Superior temporal gyrus (tissue), 1 donor: Measurements from ENCODE around the gene GNAT2.

Experiments used
- DNase-seq: peaks from one replicate; pipeline ENCODE4 v3.0.0-alpha.2; 2016; ENCODE audit errors: extremely low spot score

Gene GNAT2

GRCh38 chr1:109557520-109557919, 61.9 kb downstream of the GNAT2 start:
- DNase-seq: no peak

- DNase-seq: no peak
Observed at GRCh38 chr1:109556563-109556962, 62.9 kb downstream of the GNAT2 start.
